GM19193 (cell line): Measurements from ENCODE around the gene GJD3.

Experiments used
- POLR2A ChIP-seq: IDR thresholded peaks from 4 replicates; pipeline ENCODE4 v1.6.1; 2011; ENCODE audit not compliant: insufficient read depth, insufficient read length; ENCODE audit errors: extremely low read depth

Gene GJD3

GRCh38 chr17:40346765-40347158 is 17.8 kb downstream of the GJD3 start:
- TF ChIP-seq POLR2A: no peak

DNA sequence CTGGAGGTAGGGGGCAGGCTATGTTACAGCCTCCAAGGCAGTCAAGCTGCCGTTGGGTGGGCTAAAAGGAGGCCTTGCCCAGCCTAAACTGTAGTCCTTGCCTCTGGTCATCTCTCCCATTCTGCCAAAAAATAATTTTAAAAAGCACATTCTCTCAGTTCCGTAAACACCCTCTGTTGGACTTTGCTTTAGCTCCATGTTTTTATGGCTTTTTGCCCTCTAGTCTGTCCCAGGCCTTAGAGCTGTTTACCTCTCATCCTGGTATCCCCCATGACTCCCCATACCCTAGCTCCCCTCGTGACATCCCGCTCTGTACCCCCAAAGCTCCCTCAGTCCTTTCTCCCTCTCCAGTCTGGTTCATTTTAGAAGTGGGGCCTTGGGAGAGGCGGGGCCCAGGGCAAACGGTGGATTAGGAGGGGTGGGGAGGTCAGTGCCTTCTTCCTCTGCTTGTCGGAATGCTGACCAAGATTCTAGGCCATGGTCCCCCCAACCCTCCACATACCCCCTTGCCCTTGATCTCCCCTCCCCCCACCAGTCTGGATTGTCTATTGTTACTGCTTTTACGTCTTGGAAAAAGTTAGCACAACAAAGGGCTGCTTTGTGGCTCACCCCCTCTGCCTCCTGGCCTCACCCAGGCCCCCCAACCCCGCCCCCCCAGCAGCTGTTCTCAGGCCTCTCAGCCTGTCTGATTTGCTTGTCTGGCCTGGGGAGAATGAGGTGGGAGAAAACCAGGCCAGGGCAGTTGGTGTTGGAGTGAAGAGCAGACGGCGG is 18.4 kb downstream of the GJD3 start:
- TF ChIP-seq POLR2A: no peak

DNA sequence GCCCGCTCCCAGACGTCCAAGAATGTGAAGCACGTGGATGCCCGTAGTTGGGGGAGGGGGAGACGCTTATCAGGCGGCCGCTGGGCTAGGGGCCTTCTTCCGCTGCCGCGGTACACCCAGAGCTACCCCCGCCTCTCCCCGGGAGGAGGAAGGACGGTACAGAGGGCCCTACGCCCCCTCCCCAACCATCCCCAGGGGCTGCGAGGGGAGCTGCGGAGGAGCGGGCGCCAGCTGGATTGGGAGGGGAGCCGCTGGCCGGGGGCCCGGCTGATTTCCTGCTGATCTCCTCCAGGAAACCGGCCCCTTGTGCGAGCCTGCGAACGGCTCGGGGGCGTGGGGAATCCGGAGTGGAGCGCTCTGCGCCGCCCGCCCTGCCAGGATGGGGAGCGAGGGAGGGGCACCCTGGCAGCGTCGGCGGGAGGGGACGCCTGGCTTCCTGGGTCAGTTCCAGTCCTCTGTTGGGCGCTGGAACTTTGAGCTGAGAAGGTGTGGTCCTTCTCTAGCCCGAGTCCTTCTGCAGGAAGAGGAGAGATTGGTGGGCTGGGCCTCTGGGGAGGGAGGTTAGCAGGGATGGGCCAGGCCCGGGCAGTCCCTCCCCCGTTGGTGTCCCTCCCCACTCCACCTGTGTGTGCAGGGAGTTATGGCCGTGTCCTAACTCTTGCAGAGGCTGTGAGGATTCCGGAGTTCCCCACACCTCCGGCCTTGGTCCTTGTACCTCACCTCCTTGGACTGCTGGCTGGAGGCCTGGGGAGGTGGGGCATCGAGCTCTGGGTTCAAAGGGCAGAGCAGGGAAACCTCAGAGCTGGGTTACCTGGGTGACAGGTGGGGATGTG is 19.2 kb downstream of the GJD3 start:
- TF ChIP-seq POLR2A: peak; percentile 22

GRCh38 chr17:40344421-40345160 is 19.9 kb downstream of the GJD3 start:
- TF ChIP-seq POLR2A: no peak

DNA sequence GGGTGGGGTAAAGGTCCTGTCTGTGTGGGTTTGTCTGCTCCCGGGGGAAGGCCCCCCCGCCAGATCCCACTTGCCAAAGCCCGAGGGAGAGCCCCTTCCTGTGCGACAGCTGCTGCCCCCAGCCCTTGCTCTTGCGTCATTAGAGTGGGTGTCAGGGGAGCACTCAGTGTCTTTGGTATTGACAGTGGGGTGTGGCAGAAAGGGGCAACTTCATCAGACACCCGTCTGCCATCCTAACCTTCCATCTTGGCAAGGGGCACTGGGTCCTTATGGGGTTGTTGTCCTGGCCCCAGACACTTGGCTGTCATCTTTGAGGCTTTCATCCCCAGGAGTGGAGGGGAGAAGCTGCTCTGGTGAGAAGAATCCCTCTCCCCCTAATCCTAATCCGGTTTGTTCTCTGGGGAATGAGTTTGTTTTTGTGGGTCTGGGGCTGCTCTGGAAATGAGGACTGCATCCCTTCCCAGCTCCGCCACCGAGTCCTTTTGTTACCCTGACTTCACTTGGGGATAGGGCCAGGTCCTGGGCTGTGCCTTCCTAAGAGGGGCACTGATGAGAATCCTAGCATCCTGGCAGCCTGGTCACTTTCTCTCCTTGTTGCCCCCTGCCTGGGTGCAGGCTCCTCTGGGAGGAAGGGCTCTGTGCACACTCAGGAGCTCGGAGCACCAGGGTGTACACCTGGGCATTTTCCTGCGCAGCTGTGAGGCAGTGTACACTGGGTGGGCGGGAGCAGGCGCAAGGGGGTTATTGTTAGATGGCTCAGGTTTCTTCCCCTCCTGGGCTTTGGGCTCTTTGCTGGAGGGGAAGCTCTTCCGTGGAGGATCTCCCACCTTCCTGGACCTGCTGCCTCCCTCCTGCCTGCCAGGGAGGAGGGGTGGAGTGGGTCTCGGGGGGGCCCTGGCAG is 21.1 kb downstream of the GJD3 start:
- no peak for TF ChIP-seq POLR2A

DNA sequence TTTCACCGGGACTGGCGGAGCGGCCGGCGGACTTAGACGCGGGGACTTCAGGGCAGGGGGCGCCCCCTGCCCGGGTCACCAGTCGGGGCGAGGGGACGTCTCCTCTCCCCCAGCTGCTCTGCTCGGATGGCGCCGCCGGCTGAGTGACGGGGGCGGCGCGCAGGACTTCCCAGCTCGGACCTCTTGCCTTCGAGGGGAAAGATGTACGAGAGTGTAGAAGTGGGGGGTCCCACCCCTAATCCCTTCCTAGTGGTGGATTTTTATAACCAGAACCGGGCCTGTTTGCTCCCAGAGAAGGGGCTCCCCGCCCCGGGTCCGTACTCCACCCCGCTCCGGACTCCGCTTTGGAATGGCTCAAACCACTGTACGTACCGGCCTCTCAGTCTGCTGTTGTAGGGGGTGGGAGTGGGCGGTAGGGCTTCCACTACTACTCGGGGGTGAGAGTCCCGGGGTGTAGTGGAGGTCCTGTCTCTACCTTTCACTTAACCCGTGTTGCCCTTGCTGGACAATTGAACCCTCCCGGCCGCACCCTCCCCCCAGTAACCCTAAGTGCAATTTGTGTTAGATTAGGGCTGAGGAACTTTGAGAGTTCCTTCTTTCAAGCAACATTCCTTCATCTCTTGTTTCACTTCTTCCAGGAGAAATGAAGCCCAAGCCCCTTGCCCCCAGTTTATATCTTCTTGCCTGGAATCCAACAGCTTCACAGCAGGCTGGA is 21.9 kb downstream of the GJD3 start:
- no peak for TF ChIP-seq POLR2A

- no peak for TF ChIP-seq POLR2A
These were observed 22.6 kb downstream of the GJD3 start for GRCh38 chr17:40341808-40342503.

DNA sequence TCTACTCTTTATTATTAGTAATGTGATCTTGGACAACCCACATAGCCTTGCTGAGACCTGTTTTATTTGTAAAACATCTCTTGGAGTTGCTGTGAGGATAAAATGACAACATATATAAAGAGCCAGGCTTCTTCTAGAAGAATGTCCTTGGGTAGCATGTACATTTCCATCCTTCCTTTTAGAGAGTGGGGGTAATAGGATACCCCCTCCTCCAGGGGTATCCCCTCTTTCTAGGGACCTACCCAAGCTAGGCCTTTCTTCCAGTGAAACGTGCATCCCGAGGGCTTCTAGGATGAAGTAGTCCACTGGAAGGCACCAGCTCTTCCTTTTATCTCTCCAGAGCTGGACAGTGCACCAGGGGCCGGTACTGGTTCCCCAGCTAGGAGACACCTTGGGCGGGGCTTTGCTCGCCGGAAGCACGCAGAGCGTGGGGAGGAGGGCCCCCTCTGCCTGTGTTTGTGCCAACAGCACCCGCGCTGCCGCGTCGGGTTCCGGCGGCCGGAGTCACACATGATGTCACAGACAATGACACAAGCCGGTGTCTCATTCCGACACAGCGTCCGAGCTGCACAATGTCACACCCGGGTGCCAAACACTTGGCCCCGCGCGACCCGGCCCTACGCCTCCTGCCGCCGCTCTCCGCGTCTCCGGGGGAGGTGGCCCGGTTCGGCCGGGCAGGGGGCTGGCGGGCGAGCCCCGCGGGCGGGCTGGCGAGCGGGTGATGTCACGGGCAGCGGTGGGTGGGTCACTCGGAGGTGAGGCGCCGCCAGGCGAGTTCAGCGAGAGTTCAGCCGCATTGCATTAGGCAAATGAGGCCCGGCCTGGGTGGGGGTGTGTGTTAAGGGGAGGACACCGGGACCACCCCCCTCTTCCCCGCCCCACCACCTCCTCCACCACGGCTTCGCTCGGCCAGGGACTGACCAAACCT is 23.4 kb downstream of the GJD3 start:
- TF ChIP-seq POLR2A: peak; percentile 28

- TF ChIP-seq POLR2A: no peak
These were observed 24.2 kb downstream of the GJD3 start for GRCh38 chr17:40340327-40340726.

DNA sequence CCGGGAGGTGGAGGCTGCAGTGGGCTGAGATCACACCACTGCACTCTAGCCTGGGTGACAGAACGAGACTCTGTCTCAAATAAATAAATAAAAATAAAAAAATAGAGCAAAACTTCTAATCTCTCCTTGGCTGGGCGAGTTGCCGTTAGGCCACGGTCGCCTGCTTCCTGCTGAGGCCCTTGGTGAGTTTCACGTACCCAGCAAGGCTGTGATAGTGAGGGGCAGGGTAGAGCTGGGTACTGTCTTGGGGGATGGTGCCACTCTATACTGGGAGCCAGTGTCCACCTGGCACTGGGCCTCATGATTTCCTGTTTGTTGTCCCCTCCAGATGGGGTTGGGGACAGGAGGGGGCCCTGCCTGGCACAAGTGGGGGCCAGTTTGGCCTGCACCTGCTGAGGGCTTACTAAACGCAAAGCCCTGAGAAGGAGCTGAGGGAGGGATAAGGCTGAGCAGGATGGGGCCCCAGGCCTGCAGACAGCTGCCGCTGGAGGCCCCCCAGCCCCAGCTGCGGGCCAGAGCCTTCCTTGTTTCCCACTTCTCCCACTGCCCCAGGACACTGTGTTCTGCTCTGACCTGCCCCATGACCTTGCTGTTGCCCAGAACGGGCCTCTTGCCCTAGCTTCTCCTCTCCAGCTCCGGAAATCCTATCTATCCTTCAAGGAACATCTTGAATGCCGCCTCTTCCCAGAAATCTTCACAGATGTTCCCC is 25.4 kb downstream of the GJD3 start:
- TF ChIP-seq POLR2A: no peak

GRCh38 chr17:40338058-40338457 is 26.5 kb downstream of the GJD3 start:
- TF ChIP-seq POLR2A: no peak

DNA sequence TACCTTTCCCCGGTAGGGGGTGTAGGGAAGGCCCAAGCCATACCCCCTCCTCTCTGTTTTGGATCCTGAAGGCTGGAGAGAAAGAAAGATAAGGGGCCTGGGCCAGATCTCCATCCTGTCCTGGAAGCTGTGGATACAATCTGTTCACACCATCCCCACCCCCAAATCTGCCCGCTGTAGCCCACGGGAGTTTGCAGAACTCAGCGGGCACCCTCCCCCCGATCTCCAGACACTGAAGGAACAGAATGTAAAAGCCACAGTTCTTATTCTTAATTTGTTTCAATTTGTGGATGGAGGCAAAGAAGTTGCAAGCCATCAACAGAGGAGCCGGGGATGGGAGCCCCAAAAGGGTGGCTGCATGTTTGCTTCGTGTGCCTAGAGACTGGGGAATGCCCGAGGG is 27.2 kb downstream of the GJD3 start:
- no peak for TF ChIP-seq POLR2A
